Endothelial cell of umbilical vein (primary cell): ENCODE measurements around the gene SPTBN5. TPM values are rescaled to one million over a fixed set of nuclear protein-coding genes. Genes with fewer than 3 reads are reported as not detected.

Experiments used
- BruUV-seq: library from RNA; stranded (reverse); fragments of 400-500 nt; replicated peaks from 2 replicates; lab custom pipeline; 2021; lab: Mats Ljungman, UMichigan
- CTCF ChIA-PET: fragments of 300-600, 350-600 bp; sonication (Branson Sonifier 250); formaldehyde crosslinking; loops from one replicate; lab custom pipeline; 2021; ENCODE audit warnings: antibody characterized with exemption, inconsistent platforms; lab: Charles Lee
- POLR2A ChIA-PET: fragments of 300-600, 350-600 bp; sonication (Branson Sonifier 250); formaldehyde crosslinking; loops from one replicate; lab custom pipeline; 2021; ENCODE audit warnings: antibody characterized with exemption, inconsistent platforms; lab: Charles Lee
- DNase-seq: peaks from one replicate; pipeline ENCODE4 v3.0.0-alpha.2; 2011; ENCODE audit warnings: low read depth, low spot score
- FAIRE-seq: peaks from 2 replicates; lab custom pipeline; 2011; peaks lifted over from hg19 to GRCh38; lab: Jason Lieb, UNC
- H2AFZ ChIP-seq: 2 replicates; pipeline ENCODE4 v1.6.0; 2012; ENCODE audit warnings: low read depth, low read length, control low read depth, inconsistent platforms
- H3K27ac ChIP-seq: 2 replicates; pipeline ENCODE4 v1.5.1; 2011; ENCODE audit warnings: low read depth, mild to moderate bottlenecking, control low read depth, low read length, moderate library complexity; ENCODE audit not compliant: insufficient read depth
- H3K27me3 ChIP-seq, 2 experiments: 2 replicates each; pipeline versions ENCODE4 v1.6.0 to v1.6.1; 2011; ENCODE audit warnings: low read length in 2 of 2, mixed read lengths in 1 of 2; ENCODE audit not compliant: control insufficient read depth in 2 of 2, insufficient read depth in 2 of 2
- H3K36me3 ChIP-seq, 2 experiments: 2 replicates in 1 of 2; 3 replicates in 1 of 2; pipeline ENCODE4 v1.5.1; 2011; ENCODE audit warnings: low read length in 2 of 2, mild to moderate bottlenecking in 1 of 2, moderate library complexity in 1 of 2; ENCODE audit not compliant: control insufficient read depth in 2 of 2, insufficient read depth in 2 of 2; ENCODE audit errors: extremely low read depth in 1 of 2
- H3K4me1 ChIP-seq: 3 replicates; pipeline ENCODE4 v1.5.1; 2011; ENCODE audit warnings: mild to moderate bottlenecking, low read length; ENCODE audit not compliant: control insufficient read depth, insufficient read depth; ENCODE audit errors: extremely low read depth
- H3K4me2 ChIP-seq: 2 replicates; pipeline ENCODE4 v1.6.1; 2011; ENCODE audit warnings: low read length, control low read depth, mixed read lengths; ENCODE audit not compliant: insufficient read depth
- H3K4me3 ChIP-seq, 3 experiments: fragments of 200-600 bp in 1 of 3; sonication (generic), shearing (Covaris generic) in 1 of 3; replicated peaks in 1 of 3; 2 replicates each; pipeline ENCODE4 v1.5.1; 2011 to 2016; ENCODE audit warnings: control low read depth in 3 of 3, low read length in 3 of 3, mild to moderate bottlenecking in 2 of 3, inconsistent platforms in 1 of 3, low read depth in 1 of 3, moderate library complexity in 1 of 3; ENCODE audit not compliant: insufficient read depth in 1 of 3
- H3K79me2 ChIP-seq: 2 replicates; pipeline ENCODE4 v1.6.0; 2012; ENCODE audit warnings: low read length, inconsistent platforms; ENCODE audit not compliant: control insufficient read depth, insufficient read depth
- H3K9ac ChIP-seq: replicated peaks from 2 replicates; pipeline ENCODE3; 2011; ENCODE audit warnings: low read length, control low read depth; ENCODE audit not compliant: insufficient read depth; ENCODE audit errors: extremely low read depth
- H3K9me1 ChIP-seq: replicated peaks from 3 replicates; pipeline ENCODE4 v1.6.0; 2011; ENCODE audit warnings: mild to moderate bottlenecking, low read length; ENCODE audit not compliant: control insufficient read depth, insufficient read depth; ENCODE audit errors: extremely low read depth
- H3K9me3 ChIP-seq: replicated peaks from 2 replicates; pipeline ENCODE4 v1.5.1; 2012; ENCODE audit warnings: low read length, inconsistent platforms; ENCODE audit not compliant: control insufficient read depth, insufficient read depth
- H4K20me1 ChIP-seq: replicated peaks from 2 replicates; pipeline ENCODE3; 2011; ENCODE audit warnings: mild to moderate bottlenecking, low read length; ENCODE audit not compliant: control insufficient read depth, insufficient read depth; ENCODE audit errors: extremely low read depth
- EZH2 ChIP-seq: IDR thresholded peaks from 2 replicates; pipeline ENCODE4 v1.6.1; 2012; ENCODE audit warnings: borderline replicate concordance, low read depth, mild to moderate bottlenecking, moderate library complexity, low read length, inconsistent platforms; ENCODE audit not compliant: severe bottlenecking
- FOS ChIP-seq: IDR thresholded peaks from 2 replicates; pipeline ENCODE4 v1.6.1; 2011; ENCODE audit warnings: mild to moderate bottlenecking, low read length, moderate library complexity, borderline replicate concordance; ENCODE audit not compliant: insufficient read depth
- JUN ChIP-seq: IDR thresholded peaks from 2 replicates; pipeline ENCODE4 v1.6.1; 2011; ENCODE audit warnings: borderline replicate concordance, low read depth; ENCODE audit not compliant: insufficient read length, insufficient read depth
- POLR2AphosphoS5 ChIP-seq: IDR thresholded peaks from 2 replicates; pipeline ENCODE4 v1.6.1; 2012; ENCODE audit warnings: low read depth, mild to moderate bottlenecking, control low read depth, low read length, moderate library complexity; ENCODE audit not compliant: insufficient read depth
- dilution Hi-C: fragments of 300-500 bp; cut with MboI; formaldehyde crosslinking; loops from one replicate; pipeline ENCODE4 v1.15.0; 2019; ENCODE audit warnings: low sequenced_read_pairs; ENCODE audit not compliant: extremely low pct_ligation_motif_present
- intact Hi-C: fragments of 100-400 bp; cut with micrococcal nuclease; formaldehyde crosslinking; loops from one replicate; pipeline ENCODE4 v1.10.0; 2022
- polyA plus RNA-seq, 4 experiments: library from polyadenylated mRNA; depleted of rRNA in 3 of 4; stranded (reverse) in 3 of 4; unstranded in 1 of 4; fragments of >200 nt; gene quantifications; 2 replicates each; pipeline versions ENCODE4 v1.2.1 to v1.2.3, GENCODE V29; 2011 to 2012; ENCODE audit warnings: missing spikeins in 1 of 4
- total RNA-seq: library from RNA; stranded (reverse); gene quantifications from 2 replicates; pipeline ENCODE4 v1.2.3, GENCODE V29; 2021
- TF ChIP-seq, protein P1 (sequence below), 2 donors: IDR thresholded peaks; 1 replicate in 1 of 2; 2 replicates in 1 of 2; pipeline ENCODE4 v1.5.1; 2011; ENCODE audit warnings: low read length in 2 of 2, mild to moderate bottlenecking in 2 of 2, moderate library complexity in 2 of 2, control low read depth in 1 of 2, inconsistent platforms in 1 of 2, low read depth in 1 of 2; ENCODE audit not compliant: insufficient read depth in 1 of 2; ENCODE audit errors: extremely low read depth in 1 of 2
- TF ChIP-seq, protein P2 (sequence below): IDR thresholded peaks from 2 replicates; pipeline ENCODE4 v1.6.1; 2011; ENCODE audit not compliant: insufficient read depth, insufficient read length

SPTBN5 gene
- total and polyA plus RNA-seq, 2 donors (not counting 3 experiments of a cell fraction or from before 2014, with no cell fraction given), result 12.0 to 19.0 TPM

DNA sequence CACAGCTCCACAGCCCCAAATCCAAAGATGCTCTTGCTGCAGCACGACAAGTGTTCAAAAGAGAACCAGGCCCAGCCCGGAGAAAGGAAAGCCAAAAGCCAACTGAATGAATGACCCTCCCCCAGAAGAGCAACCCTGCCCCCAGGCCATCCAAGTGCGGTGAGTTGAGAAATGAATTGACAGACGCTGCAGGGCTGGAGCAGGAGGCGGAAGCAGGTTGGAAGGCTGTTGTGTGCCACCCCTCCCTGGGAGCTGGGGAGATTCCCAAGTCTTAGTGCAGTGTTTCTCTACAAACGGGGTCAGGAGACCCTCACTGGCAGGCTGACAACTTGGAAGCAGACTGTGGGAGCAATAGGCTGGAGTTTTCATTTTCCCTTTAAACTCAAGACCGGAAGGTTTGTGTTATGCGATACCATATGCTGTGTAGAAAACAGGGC, 3.5 kb upstream of the SPTBN5 start:
- no peaks in the 10 kb centered on the region for H3K27me3 ChIP-seq
- H3K9ac ChIP-seq, result no peak overlapping the region
- H2AFZ ChIP-seq, result no peak overlapping the region
- intact Hi-C loops (no loop called here), dilution Hi-C loops (no loop called here)
- no peak overlapping the region for H3K4me3 ChIP-seq
- H3K9me1 ChIP-seq, result no peaks in the 10 kb centered on the region
- H3K9me3 ChIP-seq, result no peaks in the 10 kb centered on the region
- ChIA-PET POLR2A (no interaction called here), CTCF (no interaction called here)
- BruUV-seq, result no TSS peak
- no peak for FAIRE-seq
- DNase-seq, result no peak
- H4K20me1 ChIP-seq, result no peaks in the 10 kb centered on the region
- no peak overlapping the region for H3K4me2 ChIP-seq
- TF ChIP-seq, protein P1, sequence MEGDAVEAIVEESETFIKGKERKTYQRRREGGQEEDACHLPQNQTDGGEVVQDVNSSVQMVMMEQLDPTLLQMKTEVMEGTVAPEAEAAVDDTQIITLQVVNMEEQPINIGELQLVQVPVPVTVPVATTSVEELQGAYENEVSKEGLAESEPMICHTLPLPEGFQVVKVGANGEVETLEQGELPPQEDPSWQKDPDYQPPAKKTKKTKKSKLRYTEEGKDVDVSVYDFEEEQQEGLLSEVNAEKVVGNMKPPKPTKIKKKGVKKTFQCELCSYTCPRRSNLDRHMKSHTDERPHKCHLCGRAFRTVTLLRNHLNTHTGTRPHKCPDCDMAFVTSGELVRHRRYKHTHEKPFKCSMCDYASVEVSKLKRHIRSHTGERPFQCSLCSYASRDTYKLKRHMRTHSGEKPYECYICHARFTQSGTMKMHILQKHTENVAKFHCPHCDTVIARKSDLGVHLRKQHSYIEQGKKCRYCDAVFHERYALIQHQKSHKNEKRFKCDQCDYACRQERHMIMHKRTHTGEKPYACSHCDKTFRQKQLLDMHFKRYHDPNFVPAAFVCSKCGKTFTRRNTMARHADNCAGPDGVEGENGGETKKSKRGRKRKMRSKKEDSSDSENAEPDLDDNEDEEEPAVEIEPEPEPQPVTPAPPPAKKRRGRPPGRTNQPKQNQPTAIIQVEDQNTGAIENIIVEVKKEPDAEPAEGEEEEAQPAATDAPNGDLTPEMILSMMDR (IDR thresholded peaks at IDR 0.05; ENCODE audit: extremely low read depth in 1 of 2, insufficient read depth in 1 of 2, low read depth in 1 of 2, low read length in 2 of 2), result no peak
- TF ChIP-seq, protein P2, sequence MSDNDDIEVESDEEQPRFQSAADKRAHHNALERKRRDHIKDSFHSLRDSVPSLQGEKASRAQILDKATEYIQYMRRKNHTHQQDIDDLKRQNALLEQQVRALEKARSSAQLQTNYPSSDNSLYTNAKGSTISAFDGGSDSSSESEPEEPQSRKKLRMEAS, result no peak
- peaks cover 4% of the 10 kb centered on the region for H3K79me2 ChIP-seq
- H3K36me3 ChIP-seq, result peaks cover 17 to 29% of the 10 kb centered on the region in 2 experiments
- peaks cover 16% of the 10 kb centered on the region for H3K4me1 ChIP-seq
- H3K27ac ChIP-seq, result no peak overlapping the region

DNA sequence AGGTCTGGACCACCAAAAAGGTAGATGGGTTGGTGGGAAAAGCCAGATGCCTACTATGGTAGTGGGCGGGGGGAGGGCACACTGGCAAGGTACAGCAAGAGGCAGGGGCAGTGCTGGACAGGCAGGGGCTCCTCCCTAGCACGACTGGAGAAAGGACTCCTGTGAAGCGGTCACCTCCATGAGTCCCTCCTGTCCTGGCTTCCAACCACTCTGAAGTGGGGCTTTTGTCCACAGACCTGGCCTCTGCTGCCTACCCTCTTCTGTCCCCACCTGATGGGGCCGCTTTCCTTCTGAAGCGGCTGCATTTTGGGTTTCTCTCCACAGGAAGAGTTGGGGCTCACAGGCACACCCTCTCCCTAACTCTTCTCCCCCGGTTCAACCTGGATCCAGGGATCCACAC, 2.7 kb upstream of the SPTBN5 start:
- Histone ChIP-seq H2AFZ (no peak overlapping the region), H3K27ac (no peak overlapping the region), H3K9me3 (no peaks in the 10 kb centered on the region), H3K27me3 (no peaks in the 10 kb centered on the region), H3K79me2 (no peaks in the 10 kb centered on the region), H3K4me3 (no peak overlapping the region), H3K9ac (no peak overlapping the region), H3K4me2 (no peak overlapping the region), H4K20me1 (no peaks in the 10 kb centered on the region), H3K36me3 (peaks cover 11 to 29% of the 10 kb centered on the region in 2 experiments), H3K9me1 (no peaks in the 10 kb centered on the region), H3K4me1 (peaks cover 16% of the 10 kb centered on the region)
- ChIA-PET POLR2A (no interaction called here), CTCF (no interaction called here)
- FAIRE-seq (no peak), DNase-seq (no peak)
- dilution Hi-C loops, result no loop called here
- TF ChIP-seq POLR2AphosphoS5 (no peak), EZH2 (no peak), FOS (no peak), JUN (no peak)
- BruUV-seq, result no TSS peak
- intact Hi-C loops, result no loop called here
